Epithelial cell of alveolus of lung (primary cell): Measurements from ENCODE around the gene SP3. TPM values are rescaled to one million over a fixed set of nuclear protein-coding genes. Genes with fewer than 3 reads are reported as not detected.

ENCODE experiments used
- total RNA-seq: library from RNA; depleted of rRNA; stranded (reverse); fragments of >200 nt; gene quantifications from 2 replicates; pipeline ENCODE4 v1.2.1, GENCODE V29; 2015

SP3 gene
- 51.8 and 93.7 TPM in 2 replicates for total RNA-seq

DNA sequence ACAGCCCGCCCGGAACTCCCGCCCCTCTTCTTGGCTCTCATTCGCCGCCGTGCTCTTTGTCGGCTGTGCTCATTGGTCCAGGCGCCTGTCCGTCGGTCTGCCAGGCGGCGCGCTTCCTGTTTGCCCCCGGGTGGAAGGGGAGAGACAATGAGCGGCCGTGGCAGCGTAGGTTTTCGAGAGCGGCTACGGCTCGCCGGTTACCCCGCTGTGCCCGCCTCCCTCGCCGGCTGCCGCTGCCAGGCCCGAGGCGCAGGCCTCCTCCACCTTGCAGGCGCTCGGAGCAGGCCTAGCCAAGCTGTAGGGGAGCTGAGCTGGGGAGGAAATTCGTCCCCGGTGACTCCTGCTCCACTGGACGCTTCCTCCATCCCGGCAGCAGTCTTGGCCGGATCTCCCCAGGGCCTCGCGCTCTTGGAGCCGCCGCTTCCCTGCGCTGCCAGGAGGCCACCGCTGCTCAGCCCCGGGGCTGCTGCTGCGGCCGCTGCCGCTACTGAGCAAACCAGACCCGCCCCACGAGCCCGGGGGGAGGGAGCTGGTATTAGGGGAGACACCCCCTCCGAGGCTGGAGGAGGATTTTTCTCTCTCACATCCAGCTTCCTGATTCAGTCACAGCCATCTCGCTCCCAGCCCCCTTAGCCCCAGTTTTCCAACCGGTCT is at the start of gene SP3:
Gene SP3 (minus strand): TSS at position 2 of the 654 bp plus-strand sequence. CDS start 202 bp downstream, outside the sequence.

